ENCODE measurements around the gene PTP4A2. TPM values are rescaled to one million over a fixed set of nuclear protein-coding genes. Genes with fewer than 3 reads are reported as not detected.

The PTP4A2 gene
- polyA plus RNA-seq (2013, experiment 1 of 2; ENCODE audit: insufficient read length), result 357 TPM
- 333 TPM for polyA plus RNA-seq (2013, experiment 2 of 2; ENCODE audit: insufficient read length)

DNA sequence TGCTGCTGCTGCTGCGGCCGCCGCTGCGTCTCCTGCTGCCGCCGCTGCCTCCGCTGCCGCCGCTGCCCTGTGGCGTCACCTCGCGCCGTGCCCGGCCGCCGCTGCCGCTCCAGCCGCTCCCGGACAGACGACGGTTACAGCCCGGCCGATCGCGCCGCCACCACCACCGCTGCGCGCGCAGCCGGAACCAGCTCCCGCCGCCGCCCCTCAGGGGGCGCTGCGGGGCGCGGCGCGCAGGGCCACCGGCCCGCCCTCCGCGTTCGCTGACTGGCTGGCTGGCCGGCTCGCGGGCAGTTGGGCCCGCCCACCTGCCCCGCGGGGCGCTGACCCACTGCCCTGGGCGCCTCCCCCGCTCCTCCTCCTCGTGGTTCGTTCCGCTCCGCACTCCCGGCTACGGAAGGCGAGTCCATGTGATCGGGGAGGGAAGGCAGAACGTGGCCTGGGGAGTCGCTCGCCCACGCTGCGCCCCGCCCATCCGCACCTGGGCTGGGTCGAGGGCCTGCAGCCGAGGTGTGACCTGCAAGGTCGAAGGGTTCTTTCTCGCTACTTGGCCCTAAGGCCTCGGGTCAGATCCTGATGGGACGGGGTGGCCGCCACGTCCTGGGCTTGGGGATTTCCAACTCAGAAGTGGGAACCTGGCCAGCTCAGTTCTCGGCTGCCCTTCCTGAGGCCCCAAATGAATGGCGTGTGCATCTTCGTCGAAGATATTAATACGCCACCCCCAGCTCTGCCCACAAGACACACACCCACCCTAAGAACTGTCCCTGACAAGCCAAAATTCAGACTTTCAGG lies at the start of gene PTP4A2:
TSS of gene PTP4A2 (minus strand) at position 185 of the 792 bp plus-strand sequence. CDS start 19,303 bp downstream, outside the sequence.
- DNase-seq, result peak; percentile 93

DNA sequence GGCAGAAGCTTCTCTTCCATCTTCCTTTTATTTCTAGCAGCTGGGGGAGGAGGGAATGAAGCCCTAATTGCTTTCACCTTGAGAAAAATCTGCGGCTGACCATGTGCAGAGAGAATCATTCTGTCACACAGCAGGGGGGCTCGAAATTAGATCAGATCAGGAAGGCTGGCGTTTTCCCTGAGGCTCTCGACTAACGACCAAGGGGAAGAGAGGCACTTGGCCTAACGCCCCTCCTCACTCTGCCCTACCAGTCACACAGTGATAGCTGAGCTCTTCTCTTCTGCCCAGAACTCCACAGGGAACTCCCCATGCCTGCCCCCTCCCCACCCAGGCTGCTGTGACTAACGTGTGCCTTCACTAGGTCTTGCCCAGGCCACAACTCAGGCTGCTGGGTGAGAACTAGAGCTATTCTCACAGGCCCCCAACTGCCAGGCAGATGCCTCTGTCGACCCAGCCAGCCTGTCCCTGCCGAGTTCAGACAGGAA lies 49.0 kb upstream of the PTP4A2 start:
- peak; percentile 44 for DNase-seq

- DNase-seq, result peak; percentile 26
Observed at GRCh38 chr1:31985430-31985829, 47.3 kb upstream of the PTP4A2 start.

GRCh38 chr1:31984419-31985347 lies 46.5 kb upstream of the PTP4A2 start:
- peak; percentile 65 for DNase-seq

GRCh38 chr1:31981972-31982371 lies 43.8 kb upstream of the PTP4A2 start:
- DNase-seq, result no peak

GRCh38 chr1:31981456-31981839 lies 43.3 kb upstream of the PTP4A2 start:
- DNase-seq, result no peak

GRCh38 chr1:31980835-31981455 lies 42.8 kb upstream of the PTP4A2 start:
- no peak for DNase-seq

DNA sequence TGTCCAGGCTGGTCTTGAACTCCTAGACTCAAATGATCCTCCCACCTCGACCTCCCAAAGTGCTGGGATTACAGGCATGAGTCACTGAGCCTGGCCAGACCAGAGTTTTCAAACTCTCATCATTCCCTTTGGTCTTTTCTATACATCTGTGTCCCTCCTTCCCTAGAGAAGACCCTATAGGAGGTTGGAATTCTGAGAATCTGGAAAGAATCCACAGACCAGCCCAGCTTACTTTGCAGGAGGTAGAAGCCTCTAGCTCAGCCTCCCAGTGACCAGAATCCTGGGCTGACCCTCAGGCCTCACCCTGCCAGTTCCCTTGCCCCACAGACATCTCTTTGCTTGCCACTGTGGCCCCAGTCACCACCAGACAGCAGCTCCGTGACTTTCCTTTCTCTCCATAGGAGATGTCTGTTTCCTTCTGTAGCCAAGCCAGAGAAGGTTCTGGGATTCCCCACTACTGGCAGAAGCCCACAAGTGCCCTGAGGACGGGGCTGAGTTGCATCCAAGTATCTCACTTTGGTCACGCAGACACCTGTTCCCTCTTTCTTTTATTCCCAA lies 40.8 kb upstream of the PTP4A2 start:
- DNase-seq, result peak; percentile 73

DNA sequence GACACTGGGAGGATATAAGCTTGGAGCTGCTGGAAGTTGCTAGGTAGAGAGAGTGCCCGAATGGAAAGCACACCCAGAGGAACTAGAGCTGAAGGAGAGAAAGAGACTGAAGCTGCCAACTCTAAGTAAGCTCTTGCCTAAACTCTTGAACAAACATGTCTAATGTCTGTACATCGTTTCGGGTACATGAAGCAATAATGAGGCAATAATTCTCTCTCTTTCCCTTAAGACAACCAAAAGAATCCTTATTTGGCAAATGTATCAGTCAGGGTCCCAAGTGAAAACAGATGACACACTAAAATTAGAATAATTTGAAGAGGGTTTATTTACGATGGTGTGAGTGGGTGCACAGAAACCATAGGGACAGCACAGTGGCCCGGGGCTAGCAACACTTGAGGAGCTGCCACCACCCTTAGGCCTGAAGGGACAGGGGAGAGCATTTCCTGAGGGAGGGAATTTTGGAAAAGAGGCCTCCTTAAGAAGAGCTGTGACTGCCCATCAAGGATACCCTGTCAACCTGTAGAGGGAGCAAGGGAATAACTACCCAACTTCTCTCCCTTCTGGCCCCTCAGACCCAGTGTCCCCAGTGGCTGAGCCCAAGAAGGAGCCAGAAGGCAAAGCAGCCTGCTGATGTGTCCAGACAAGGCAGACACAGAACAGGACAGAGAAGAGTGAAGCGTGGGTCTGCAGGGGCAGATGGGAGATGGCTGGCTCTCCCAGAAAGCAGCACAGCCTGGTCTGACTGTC lies 39.4 kb upstream of the PTP4A2 start:
- DNase-seq, result peak; percentile 69

GRCh38 chr1:31976401-31976800 lies 38.2 kb upstream of the PTP4A2 start:
- DNase-seq, result peak; percentile 40

- no peak for DNase-seq
Observed at GRCh38 chr1:31970873-31971272, 32.7 kb upstream of the PTP4A2 start.

DNA sequence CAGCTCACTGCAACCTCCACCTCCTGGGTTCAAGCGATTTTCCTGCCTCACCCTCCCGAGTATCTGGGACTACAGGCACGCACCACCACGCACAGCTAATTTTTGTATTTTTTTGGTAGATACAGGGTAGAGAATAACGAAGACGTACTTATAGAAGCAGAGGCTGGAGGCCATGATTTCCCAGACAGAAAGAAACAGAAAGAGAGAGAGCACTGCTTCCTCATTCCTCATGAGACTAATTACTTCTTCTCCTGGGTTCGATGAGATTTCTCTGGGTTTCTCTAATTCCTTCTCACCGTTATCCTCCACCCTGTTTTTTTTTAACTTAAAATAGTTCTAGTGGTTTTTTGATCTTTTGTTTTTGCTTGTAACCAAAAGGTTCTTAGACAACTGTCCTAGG lies 23.4 kb upstream of the PTP4A2 start:
- no peak for DNase-seq

- DNase-seq, result no peak
Observed at GRCh38 chr1:31959521-31960340, 21.6 kb upstream of the PTP4A2 start.

GRCh38 chr1:31957701-31958674 lies 19.8 kb upstream of the PTP4A2 start:
- no peak for DNase-seq

GRCh38 chr1:31955917-31956736 lies 18.0 kb upstream of the PTP4A2 start:
- peak; percentile 99 for DNase-seq

DNA sequence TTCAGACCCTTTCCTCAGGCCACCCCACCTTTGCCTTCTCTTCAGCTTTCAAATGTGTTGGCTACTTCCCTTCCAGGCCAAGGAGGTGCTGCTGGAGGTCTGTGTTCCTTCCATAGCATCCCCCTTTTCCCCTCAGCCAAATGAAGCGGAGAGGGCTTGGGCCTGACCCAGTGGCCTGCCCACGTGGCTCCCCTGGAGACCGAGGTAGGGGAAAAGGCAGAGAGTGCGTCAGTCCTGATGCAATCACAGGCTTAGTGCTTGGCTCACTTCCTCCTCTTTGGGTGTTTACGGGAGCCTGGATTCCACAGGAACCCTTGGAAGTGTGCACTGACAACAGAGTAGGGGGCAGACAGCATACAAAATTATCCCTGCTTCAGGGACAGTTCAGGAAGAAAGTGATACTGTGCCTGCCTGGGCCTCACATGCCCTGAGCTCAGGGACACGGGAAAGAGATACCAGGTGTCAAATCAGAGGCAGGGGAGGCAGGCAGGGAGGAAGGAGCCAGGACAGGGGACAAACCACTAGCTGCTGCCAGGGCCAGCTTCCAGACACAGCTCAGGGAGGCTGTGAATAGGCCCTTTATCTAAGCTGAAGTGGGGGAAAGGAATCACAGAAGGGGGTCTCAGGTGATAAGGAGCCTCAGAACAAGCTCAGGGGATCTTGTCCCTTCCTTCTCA lies 16.6 kb upstream of the PTP4A2 start:
- peak; percentile 92 for DNase-seq

- no peak for DNase-seq
Observed at GRCh38 chr1:31952825-31953220, 14.7 kb upstream of the PTP4A2 start.

GRCh38 chr1:31951276-31951675 lies 13.1 kb upstream of the PTP4A2 start:
- no peak for DNase-seq
